Liver (tissue), 9 donors: ENCODE results near the gene KCNJ10. TPM values are rescaled to one million over a fixed set of nuclear protein-coding genes. Genes with fewer than 3 reads are reported as not detected.

Experiments
- DNase-seq: peaks from one replicate; pipeline ENCODE4 v3.0.0-alpha.2; 2017; ENCODE audit warnings: low spot score
- H3K27ac ChIP-seq, 2 donors: one replicate each; pipeline ENCODE4 v1.7.0; 2013; ENCODE audit warnings: inconsistent platforms in 2 of 2, low read length in 2 of 2, control low read depth in 1 of 2, low read depth in 1 of 2, mild to moderate bottlenecking in 1 of 2
- H3K27me3 ChIP-seq, 4 donors: one replicate each; pipeline versions ENCODE4 v1.6.1 to v1.7.0; 2013; ENCODE audit warnings: low read length in 3 of 4, inconsistent platforms in 1 of 4, mild to moderate bottlenecking in 1 of 4, moderate library complexity in 1 of 4; ENCODE audit not compliant: control insufficient read depth in 4 of 4, insufficient read depth in 4 of 4
- H3K36me3 ChIP-seq, 4 donors: one replicate each; pipeline versions ENCODE4 v1.6.1 to v1.7.0; 2013; ENCODE audit warnings: low read length in 3 of 4, mild to moderate bottlenecking in 3 of 4, low read depth in 1 of 4, moderate library complexity in 1 of 4; ENCODE audit not compliant: control insufficient read depth in 4 of 4, insufficient read depth in 3 of 4
- H3K4me1 ChIP-seq, 4 donors: one replicate each; pipeline versions ENCODE4 v1.6.1 to v1.7.0; 2013; ENCODE audit warnings: low read length in 3 of 4, mild to moderate bottlenecking in 3 of 4, moderate library complexity in 1 of 4; ENCODE audit not compliant: control insufficient read depth in 4 of 4, insufficient read depth in 4 of 4
- H3K4me3 ChIP-seq, 3 donors: one replicate each; pipeline versions ENCODE4 v1.6.1 to v1.7.0; 2013; ENCODE audit warnings: low read length in 3 of 3, control low read depth in 1 of 3, low read depth in 1 of 3, mild to moderate bottlenecking in 1 of 3
- H3K9ac ChIP-seq, 2 donors: one replicate each; pipeline ENCODE4 v1.7.0; 2013; ENCODE audit warnings: low read length in 2 of 2, mild to moderate bottlenecking in 2 of 2, moderate library complexity in 2 of 2, control low read depth in 1 of 2, low read depth in 1 of 2
- H3K9me3 ChIP-seq, 4 donors: one replicate each; pipeline versions ENCODE4 v1.6.1 to v1.7.0; 2013; ENCODE audit warnings: low read length in 3 of 4; ENCODE audit not compliant: control insufficient read depth in 4 of 4
- EGR1 ChIP-seq, 2 donors: IDR thresholded peaks; 2 replicates each; pipeline ENCODE4 v1.6.1; 2016 to 2018; ENCODE audit warnings: antibody characterized with exemption in 2 of 2, low read depth in 2 of 2
- GABPA ChIP-seq, 2 donors: IDR thresholded peaks in 1 of 2; conservative IDR thresholded peaks in 1 of 2; 2 replicates each; pipeline ENCODE4 v1.6.1; 2016; ENCODE audit warnings: antibody characterized with exemption in 2 of 2, mild to moderate bottlenecking in 1 of 2, moderate library complexity in 1 of 2
- HNF4A ChIP-seq, 2 donors: conservative IDR thresholded peaks; 2 replicates each; pipeline ENCODE4 v1.6.1; 2016; ENCODE audit warnings: antibody characterized with exemption in 2 of 2, mild to moderate bottlenecking in 2 of 2
- NR2F2 ChIP-seq: IDR thresholded peaks from 2 replicates; pipeline ENCODE4 v1.6.1; 2016; ENCODE audit warnings: antibody characterized with exemption
- RAD21 ChIP-seq, 2 donors: IDR thresholded peaks; 2 replicates each; pipeline ENCODE4 v1.6.1; 2016; ENCODE audit warnings: antibody characterized with exemption in 2 of 2, mild to moderate bottlenecking in 2 of 2
- RXRA ChIP-seq, 2 donors: IDR thresholded peaks; 2 replicates each; pipeline ENCODE4 v1.6.1; 2017 to 2018; ENCODE audit warnings: antibody characterized with exemption in 2 of 2, mild to moderate bottlenecking in 1 of 2
- SP1 ChIP-seq: IDR thresholded peaks from 2 replicates; pipeline ENCODE4 v1.6.1; 2018; ENCODE audit warnings: antibody characterized with exemption, mild to moderate bottlenecking
- TAF1 ChIP-seq: conservative IDR thresholded peaks from 2 replicates; pipeline ENCODE4 v1.6.1; 2016; ENCODE audit warnings: antibody characterized with exemption, mild to moderate bottlenecking
- YY1 ChIP-seq: IDR thresholded peaks from 2 replicates; pipeline ENCODE4 v1.6.1; 2016; ENCODE audit warnings: antibody characterized with exemption, mild to moderate bottlenecking
- WGBS: extraction: QIAGEN DNeasy Blood & Tissue Kit; methylation state at CpG from one replicate; pipeline ENCODE4 v1.1.7; 2013; 5-methylcytosine and 5-hydroxymethylcytosine counted together
- polyA plus RNA-seq, 2 donors: library from polyadenylated mRNA; stranded (reverse) in 1 of 2; unstranded in 1 of 2; fragments of 200-250 nt in 1 of 2; fragments of >200 nt in 1 of 2; fragmentation: Nextera tagmentation in 1 of 2; extraction: Ambion mirVana in 1 of 2; gene quantifications; one replicate each; pipeline versions ENCODE4 v1.2.1 to v1.2.3, GENCODE V29; 2013 to 2015
- total RNA-seq, 2 donors: library from RNA; depleted of rRNA; stranded (reverse); fragments of >200 nt; gene quantifications; one replicate each; pipeline ENCODE4 v1.2.3, GENCODE V29; 2014
- TF ChIP-seq, protein P1 (sequence below): IDR thresholded peaks from 2 replicates; pipeline ENCODE4 v1.6.1; 2016; ENCODE audit warnings: antibody characterized with exemption, mild to moderate bottlenecking
- TF ChIP-seq, protein P2 (sequence below): IDR thresholded peaks from 2 replicates; pipeline ENCODE4 v1.6.1; 2016; ENCODE audit warnings: antibody characterized with exemption
- TF ChIP-seq, protein P3 (sequence below): fragments of 150-350 bp; IDR thresholded peaks from 2 replicates; pipeline ENCODE4 v1.5.1; 2017; ENCODE audit warnings: improper control_type of control experiment, low read depth, low read length; ENCODE audit not compliant: missing input control
- donor health status: healthy.
- donor health status: healthy.
- donor health status: healthy.
- donor health status: healthy.
- donor health status: healthy.

The KCNJ10 gene
- total and polyA plus RNA-seq, 4 donors = 0.48 to 1.6 (median 0.52) TPM

- Histone ChIP-seq H3K36me3 (no peaks in the 10 kb centered on the region), H3K4me1 (no peaks in the 10 kb centered on the region), H3K27ac (no peak overlapping the region), H3K9me3 (no peaks in the 10 kb centered on the region), H3K9ac (no peak overlapping the region), H3K4me3 (no peak overlapping the region), H3K27me3 (no peaks in the 10 kb centered on the region)
- TF ChIP-seq GABPA (IDR thresholded peaks at IDR 0.05 in 1 of 2, conservative IDR thresholded peaks at IDR 0.05 in 1 of 2) (no peak), EGR1 (IDR thresholded peaks at IDR 0.05; ENCODE audit: low read depth in 2 of 2) (no peak), RXRA (IDR thresholded peaks at IDR 0.05) (no peak), YY1 (no peak), HNF4A (conservative IDR thresholded peaks at IDR 0.05) (no peak), NR2F2 (no peak), TAF1 (no peak), SP1 (no peak)
- TF ChIP-seq, protein P1, sequence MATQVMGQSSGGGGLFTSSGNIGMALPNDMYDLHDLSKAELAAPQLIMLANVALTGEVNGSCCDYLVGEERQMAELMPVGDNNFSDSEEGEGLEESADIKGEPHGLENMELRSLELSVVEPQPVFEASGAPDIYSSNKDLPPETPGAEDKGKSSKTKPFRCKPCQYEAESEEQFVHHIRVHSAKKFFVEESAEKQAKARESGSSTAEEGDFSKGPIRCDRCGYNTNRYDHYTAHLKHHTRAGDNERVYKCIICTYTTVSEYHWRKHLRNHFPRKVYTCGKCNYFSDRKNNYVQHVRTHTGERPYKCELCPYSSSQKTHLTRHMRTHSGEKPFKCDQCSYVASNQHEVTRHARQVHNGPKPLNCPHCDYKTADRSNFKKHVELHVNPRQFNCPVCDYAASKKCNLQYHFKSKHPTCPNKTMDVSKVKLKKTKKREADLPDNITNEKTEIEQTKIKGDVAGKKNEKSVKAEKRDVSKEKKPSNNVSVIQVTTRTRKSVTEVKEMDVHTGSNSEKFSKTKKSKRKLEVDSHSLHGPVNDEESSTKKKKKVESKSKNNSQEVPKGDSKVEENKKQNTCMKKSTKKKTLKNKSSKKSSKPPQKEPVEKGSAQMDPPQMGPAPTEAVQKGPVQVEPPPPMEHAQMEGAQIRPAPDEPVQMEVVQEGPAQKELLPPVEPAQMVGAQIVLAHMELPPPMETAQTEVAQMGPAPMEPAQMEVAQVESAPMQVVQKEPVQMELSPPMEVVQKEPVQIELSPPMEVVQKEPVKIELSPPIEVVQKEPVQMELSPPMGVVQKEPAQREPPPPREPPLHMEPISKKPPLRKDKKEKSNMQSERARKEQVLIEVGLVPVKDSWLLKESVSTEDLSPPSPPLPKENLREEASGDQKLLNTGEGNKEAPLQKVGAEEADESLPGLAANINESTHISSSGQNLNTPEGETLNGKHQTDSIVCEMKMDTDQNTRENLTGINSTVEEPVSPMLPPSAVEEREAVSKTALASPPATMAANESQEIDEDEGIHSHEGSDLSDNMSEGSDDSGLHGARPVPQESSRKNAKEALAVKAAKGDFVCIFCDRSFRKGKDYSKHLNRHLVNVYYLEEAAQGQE = no peak
- TF ChIP-seq, protein P2, sequence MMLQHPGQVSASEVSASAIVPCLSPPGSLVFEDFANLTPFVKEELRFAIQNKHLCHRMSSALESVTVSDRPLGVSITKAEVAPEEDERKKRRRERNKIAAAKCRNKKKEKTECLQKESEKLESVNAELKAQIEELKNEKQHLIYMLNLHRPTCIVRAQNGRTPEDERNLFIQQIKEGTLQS = no peak
- 40% methylated on average over 2 of the region's 2 CpGs for WGBS
- DNase-seq = no peak
Observed at GRCh38 chr1:160009081-160009480, 60.9 kb downstream of the KCNJ10 start.

- Histone ChIP-seq H3K4me1 (no peaks in the 10 kb centered on the region), H3K27me3 (no peaks in the 10 kb centered on the region), H3K4me3 (no peak overlapping the region), H3K9me3 (no peaks in the 10 kb centered on the region), H3K27ac (no peak overlapping the region), H3K9ac (no peak overlapping the region), H3K36me3 (no peaks in the 10 kb centered on the region)
- peak; percentile 84 to 85 for TF ChIP-seq RAD21 (IDR thresholded peaks at IDR 0.05)
- TF ChIP-seq, protein P3, sequence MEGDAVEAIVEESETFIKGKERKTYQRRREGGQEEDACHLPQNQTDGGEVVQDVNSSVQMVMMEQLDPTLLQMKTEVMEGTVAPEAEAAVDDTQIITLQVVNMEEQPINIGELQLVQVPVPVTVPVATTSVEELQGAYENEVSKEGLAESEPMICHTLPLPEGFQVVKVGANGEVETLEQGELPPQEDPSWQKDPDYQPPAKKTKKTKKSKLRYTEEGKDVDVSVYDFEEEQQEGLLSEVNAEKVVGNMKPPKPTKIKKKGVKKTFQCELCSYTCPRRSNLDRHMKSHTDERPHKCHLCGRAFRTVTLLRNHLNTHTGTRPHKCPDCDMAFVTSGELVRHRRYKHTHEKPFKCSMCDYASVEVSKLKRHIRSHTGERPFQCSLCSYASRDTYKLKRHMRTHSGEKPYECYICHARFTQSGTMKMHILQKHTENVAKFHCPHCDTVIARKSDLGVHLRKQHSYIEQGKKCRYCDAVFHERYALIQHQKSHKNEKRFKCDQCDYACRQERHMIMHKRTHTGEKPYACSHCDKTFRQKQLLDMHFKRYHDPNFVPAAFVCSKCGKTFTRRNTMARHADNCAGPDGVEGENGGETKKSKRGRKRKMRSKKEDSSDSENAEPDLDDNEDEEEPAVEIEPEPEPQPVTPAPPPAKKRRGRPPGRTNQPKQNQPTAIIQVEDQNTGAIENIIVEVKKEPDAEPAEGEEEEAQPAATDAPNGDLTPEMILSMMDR = peak; percentile 84
- TF ChIP-seq NR2F2 = no peak
- 86% methylated on average over 3 of the region's 3 CpGs for WGBS
- no peak for DNase-seq
Observed at GRCh38 chr1:160007577-160008200, 62.3 kb downstream of the KCNJ10 start.
